DMS153 treated with DMSO at 0.1 percent for 48 hours (cell line): ENCODE measurements around the gene EGFR.

Experiments
- DNase-seq: peaks from one replicate; lab custom pipeline; 2025; ENCODE audit not compliant: unreplicated experiment; lab: John Stamatoyannopoulos, UW

The EGFR gene

GRCh38 chr7:55121249-55121648 is 102.4 kb downstream of the EGFR start:
- DNase-seq: no peak

DNA sequence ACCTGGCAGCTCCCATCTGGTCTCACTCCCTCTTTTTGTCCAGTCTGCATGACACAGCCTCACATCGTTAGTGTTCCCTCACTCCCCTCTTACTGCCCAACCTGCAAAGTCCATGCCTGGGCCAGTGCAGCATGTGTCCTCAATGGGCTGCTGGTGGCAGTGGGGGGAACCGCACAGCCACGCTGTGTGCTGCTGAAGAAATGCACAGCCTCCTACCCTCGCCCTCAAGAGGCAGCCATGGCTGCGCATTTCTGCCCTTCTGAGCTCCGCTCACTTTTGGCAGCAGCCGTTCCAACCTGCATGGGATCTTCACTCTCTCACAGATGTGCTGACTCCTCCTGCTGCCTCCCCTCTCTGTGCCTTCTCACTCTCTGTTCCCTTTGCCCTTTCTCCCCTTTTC is 103.4 kb downstream of the EGFR start:
- DNase-seq: no peak

DNA sequence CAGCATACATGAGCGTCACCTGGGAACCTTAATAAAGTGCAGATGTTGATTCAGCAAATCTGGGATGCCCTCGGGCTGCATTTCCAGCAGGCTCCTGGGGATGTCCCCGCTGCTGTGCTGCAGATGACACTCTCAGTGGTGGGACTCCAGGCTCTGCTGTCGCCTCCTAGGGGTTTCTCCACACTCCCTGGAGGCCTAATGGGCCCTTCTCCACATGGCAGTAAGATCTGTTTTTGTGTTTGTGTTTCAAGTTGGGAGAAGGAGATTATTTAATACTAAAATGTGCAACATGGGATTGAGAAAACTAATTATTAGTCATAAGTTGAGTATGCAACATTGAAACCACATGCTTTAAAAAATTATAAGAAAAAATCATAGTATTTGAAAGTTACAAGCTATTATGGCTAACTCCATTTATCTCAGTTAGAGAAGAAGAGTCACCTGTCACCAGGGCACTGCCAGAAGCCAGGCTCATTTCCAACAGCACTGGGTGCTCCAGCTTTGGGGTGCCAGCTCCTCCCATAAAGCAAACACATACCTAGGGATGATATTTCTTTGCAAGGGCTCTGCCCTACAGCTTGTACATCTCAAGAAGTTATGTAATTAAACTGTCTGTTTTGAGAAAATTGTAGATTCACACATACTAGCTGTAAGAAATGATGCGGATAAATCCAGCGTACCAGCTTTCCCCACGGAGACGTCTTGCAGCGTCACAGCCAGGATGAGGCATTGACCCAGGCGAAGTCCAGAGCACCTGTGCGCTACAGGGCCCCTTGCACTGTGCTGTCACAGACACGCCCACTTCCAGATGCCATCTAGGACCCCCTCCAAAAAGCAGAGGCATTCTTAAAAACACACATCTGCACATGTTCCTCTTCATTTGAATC is 106.4 kb downstream of the EGFR start:
- no peak for DNase-seq

- DNase-seq: no peak
Observed at GRCh38 chr7:55127135-55127551, 108.3 kb downstream of the EGFR start.

- DNase-seq: peak; percentile 88
Observed at GRCh38 chr7:55127622-55128081, 108.8 kb downstream of the EGFR start.

GRCh38 chr7:55128693-55129394 is 110.0 kb downstream of the EGFR start:
- DNase-seq: no peak

- no peak for DNase-seq
Observed at GRCh38 chr7:55129541-55130394, 111.0 kb downstream of the EGFR start.

GRCh38 chr7:55130395-55131141 is 111.8 kb downstream of the EGFR start:
- no peak for DNase-seq

DNA sequence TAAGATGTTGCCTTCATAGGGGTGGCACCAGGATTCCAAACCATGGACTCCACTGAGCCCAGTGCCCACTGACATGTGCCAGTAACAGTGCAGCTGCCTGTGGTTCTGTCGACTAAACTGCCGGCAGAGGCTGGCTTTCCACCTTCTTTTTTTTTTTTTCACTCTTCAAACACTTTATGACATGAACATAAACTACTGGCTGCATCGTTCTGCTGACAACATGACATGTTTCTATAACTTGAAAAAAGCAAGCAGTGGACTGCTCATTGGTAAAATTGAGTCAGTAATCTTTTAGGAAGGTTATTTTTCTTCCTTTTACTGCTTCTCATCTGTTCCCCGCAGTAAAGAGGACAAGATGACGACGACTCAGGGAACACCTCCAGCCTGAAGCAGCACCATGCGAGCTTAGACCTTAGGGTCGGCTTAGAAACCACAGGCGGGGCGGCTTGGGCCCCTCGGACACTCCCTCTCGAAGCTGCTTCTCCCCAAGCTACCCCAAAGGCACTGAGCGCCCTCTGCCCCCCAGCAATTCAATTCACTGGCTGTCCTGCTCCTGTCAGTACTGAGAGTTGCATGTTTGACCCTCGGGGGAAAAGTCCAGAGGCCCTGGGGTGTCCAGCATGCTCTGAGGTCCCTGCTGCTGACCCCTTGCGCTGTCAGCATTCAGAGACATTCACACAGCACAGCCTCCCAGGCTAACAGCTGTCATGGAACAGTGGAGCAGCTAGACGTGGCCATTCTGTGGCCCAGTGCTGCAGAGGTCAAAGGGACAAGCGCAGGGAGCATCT is 112.5 kb downstream of the EGFR start:
- DNase-seq: no peak

- DNase-seq: no peak
Observed at GRCh38 chr7:55132550-55132889, 113.7 kb downstream of the EGFR start.

- DNase-seq: no peak
Observed at GRCh38 chr7:55132890-55133551, 114.2 kb downstream of the EGFR start.

DNA sequence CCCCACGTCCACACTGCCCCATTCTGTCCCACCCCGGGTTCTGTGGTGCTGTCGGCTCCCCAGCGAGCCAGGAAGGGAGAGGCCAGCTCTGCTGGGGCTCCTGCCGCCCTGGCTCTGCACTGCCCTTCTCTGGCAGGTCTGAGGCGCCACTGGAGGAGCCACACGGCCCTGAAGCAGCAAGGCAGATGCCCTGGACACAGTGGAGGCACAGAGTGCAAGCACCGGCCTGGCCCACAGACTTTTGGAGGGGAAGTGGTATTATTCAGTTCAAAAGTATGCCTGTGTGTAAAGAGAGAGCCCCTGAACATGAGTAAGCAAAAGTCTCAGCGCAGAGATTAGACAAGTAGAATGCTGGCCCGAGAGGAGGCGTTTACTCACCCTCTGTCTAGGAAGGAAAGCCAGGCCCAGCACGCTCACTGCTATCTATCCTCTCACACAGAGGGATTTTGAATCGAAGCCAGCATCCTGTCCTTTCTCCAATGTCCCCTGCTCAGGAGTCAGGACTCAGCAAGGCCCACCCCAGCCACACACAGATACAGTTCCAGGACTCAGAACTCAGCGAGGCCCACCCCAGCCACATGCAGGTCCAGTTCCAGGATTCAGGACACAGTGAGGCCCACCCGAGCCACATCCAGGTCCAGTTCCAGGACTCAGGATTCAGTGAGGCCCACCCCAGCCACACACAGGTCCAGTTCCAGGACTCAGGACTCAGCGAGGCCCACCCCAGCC is 115.0 kb downstream of the EGFR start:
- no peak for DNase-seq

DNA sequence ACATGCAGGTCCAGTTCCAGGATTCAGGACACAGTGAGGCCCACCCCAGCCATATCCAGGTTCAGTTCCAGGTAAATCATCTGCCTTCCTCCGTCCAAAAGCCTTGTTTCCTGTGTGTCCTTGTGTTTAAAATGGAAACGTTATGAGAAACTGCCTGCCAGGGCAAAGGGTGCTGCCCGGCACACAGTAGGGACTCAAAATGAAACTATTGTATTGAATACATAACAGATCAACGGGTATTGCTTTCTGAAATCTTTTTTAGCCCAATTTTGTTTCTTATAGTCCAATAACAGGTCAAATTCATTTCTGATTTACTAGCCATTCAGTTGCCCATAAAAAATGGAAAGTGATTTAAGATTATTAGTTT is 115.5 kb downstream of the EGFR start:
- DNase-seq: no peak

DNA sequence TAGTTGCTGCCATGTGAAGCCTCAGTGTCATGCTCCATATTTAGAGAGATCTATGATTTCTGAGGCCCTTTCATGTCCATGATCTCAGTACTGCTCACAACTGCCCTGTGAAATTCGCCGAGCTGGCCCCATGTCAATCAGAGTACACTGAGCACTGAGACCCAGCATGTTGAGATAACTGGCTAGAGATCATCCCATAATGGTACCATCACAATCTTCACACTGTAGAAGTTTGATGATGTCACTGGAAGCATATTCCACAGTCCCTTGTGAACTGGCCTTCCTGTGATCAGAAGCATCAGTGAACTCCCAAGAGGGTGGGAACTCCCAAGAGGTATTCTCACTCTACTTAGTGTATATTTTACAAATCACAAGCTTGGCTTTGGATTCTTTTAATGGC is 116.0 kb downstream of the EGFR start:
- DNase-seq: no peak

DNA sequence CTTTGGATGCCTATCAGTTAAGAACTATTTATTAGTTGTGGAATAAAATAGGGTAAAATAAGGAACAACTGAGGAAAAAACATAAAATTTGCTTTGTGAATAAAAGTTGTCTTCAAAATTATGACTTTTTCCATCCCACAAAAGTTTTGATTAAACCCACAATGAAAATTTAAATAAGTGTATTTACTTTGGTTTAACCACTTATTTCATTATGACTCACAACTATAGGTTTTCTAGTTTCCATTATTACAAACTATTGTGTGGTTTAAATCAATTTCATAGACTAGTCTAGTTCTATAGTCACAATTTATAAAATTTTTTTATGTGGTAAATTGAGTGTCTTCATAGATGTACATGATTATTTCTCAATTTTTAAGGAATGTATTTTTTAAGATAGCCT is 116.6 kb downstream of the EGFR start:
- DNase-seq: no peak

- DNase-seq: no peak
Observed at GRCh38 chr7:55138663-55139062, 119.8 kb downstream of the EGFR start.

GRCh38 chr7:55140221-55140940 is 121.6 kb downstream of the EGFR start:
- DNase-seq: no peak

- peak; percentile 58 for DNase-seq
Observed at GRCh38 chr7:55140941-55141278, 122.1 kb downstream of the EGFR start.
